A549 (cell line): Measurements from ENCODE around the gene PIP4K2B. TPM values are rescaled to one million over a fixed set of nuclear protein-coding genes. Genes with fewer than 3 reads are reported as not detected.

Experiments used
- ATAC-seq, 2 experiments: fragments of 200-7000 bp in 1 of 2; fragments of >200 bp in 1 of 2; cut with Nextera tagmentation in 1 of 2; cut with Tn5 transposase in 1 of 2; 3 replicates each; pipeline versions ENCODE4 v1.8.0 to v1.9.1; 2018 to 2020; ENCODE audit warnings: mild to moderate bottlenecking in 1 of 2, moderate library complexity in 1 of 2
- CTCF ChIA-PET: fragments of 300-600 bp; sonication (Branson Sonifier 250); formaldehyde crosslinking; extraction: SDS; loops from one replicate; lab custom pipeline; 2021; ENCODE audit warnings: antibody characterized with exemption, inconsistent platforms; lab: Yijun Ruan, JAX
- POLR2A ChIA-PET: fragments of 350-600 bp; formaldehyde crosslinking; extraction: SDS; loops from one replicate; lab custom pipeline; 2021; ENCODE audit warnings: antibody characterized with exemption, inconsistent platforms; lab: Yijun Ruan, JAX
- DNase-seq, 2 experiments: peaks; one replicate each; pipeline versions ENCODE4 v3.0.0 to v3.0.0-alpha.2; 2011 to 2016; ENCODE audit warnings: low read depth in 1 of 2, low spot score in 1 of 2
- FAIRE-seq: peaks from 2 replicates; lab custom pipeline; 2011; peaks lifted over from hg19 to GRCh38; lab: Jason Lieb, UNC
- H3K27ac ChIP-seq, 2 experiments: fragments of >200 bp; sonication (Bioruptor Twin); formaldehyde crosslinking; 3 replicates each; pipeline ENCODE4 v1.5.1; 2016 to 2017
- H3K4me1 ChIP-seq: fragments of >200 bp; sonication (Bioruptor Twin); formaldehyde crosslinking; 3 replicates; pipeline ENCODE4 v1.6.1; 2016
- H3K4me2 ChIP-seq: fragments of >200 bp; sonication (Bioruptor Twin); formaldehyde crosslinking; 3 replicates; pipeline ENCODE4 v1.6.1; 2016
- H3K4me3 ChIP-seq: fragments of >200 bp; sonication (Bioruptor Twin); formaldehyde crosslinking; 3 replicates; pipeline ENCODE4 v1.5.1; 2016
- H3K9me3 ChIP-seq: fragments of >200 bp; sonication (Bioruptor Twin); formaldehyde crosslinking; 3 replicates; pipeline ENCODE4 v1.6.1; 2016
- CBX2 ChIP-seq: fragments of 200-600 bp; sonication (generic); IDR thresholded peaks from 2 replicates; pipeline ENCODE4 v1.6.1; 2016; ENCODE audit warnings: low read depth, mild to moderate bottlenecking, borderline replicate concordance
- CBX8 ChIP-seq: fragments of 200-600 bp; sonication (generic); IDR thresholded peaks from 2 replicates; pipeline ENCODE4 v1.6.1; 2016
- CEBPB ChIP-seq, 2 experiments: fragments of >200 bp in 1 of 2; sonication (Bioruptor Twin) in 1 of 2; formaldehyde crosslinking in 1 of 2; IDR thresholded peaks; 2 replicates each; pipeline ENCODE4 v1.6.1; 2012 to 2016
- CHD2 ChIP-seq: fragments of 150-350 bp; IDR thresholded peaks from 2 replicates; pipeline ENCODE4 v1.6.1; 2014; ENCODE audit warnings: low read length; ENCODE audit not compliant: partially characterized antibody
- CHD4 ChIP-seq: fragments of 200-600 bp; sonication (generic); IDR thresholded peaks from 2 replicates; pipeline ENCODE4 v1.6.1; 2016; ENCODE audit warnings: antibody characterized with exemption, mild to moderate bottlenecking, borderline replicate concordance
- E2F6 ChIP-seq: IDR thresholded peaks from 2 replicates; pipeline ENCODE4 v1.6.1; 2012; ENCODE audit warnings: low read depth, borderline replicate concordance
- EHF ChIP-seq: fragments of 250-450 bp; sonication (Bioruptor Pico); IDR thresholded peaks from 2 replicates; pipeline ENCODE4 v1.5.0; 2020; ENCODE audit warnings: mild to moderate bottlenecking
- ELK1 ChIP-seq: fragments of 150-350 bp; IDR thresholded peaks from 2 replicates; pipeline ENCODE4 v1.6.1; 2014; ENCODE audit warnings: low read depth, mild to moderate bottlenecking, low read length
- ESRRA ChIP-seq: fragments of 150-350 bp; IDR thresholded peaks from 2 replicates; pipeline ENCODE4 v1.6.1; 2014; ENCODE audit warnings: mild to moderate bottlenecking, low read length, borderline replicate concordance
- FOSB ChIP-seq: fragments of 250-450 bp; sonication (Bioruptor Pico); IDR thresholded peaks from 2 replicates; pipeline ENCODE4 v1.5.0; 2020; ENCODE audit warnings: mild to moderate bottlenecking, moderate library complexity
- FOXS1 ChIP-seq: fragments of 250-450 bp; sonication (Bioruptor Pico); IDR thresholded peaks from 2 replicates; pipeline ENCODE4 v1.5.0; 2020; ENCODE audit warnings: mild to moderate bottlenecking, moderate library complexity
- GATA3 ChIP-seq: IDR thresholded peaks from 2 replicates; pipeline ENCODE4 v1.6.1; 2012; ENCODE audit warnings: borderline replicate concordance
- HDAC2 ChIP-seq: fragments of 200-600 bp; sonication (generic); IDR thresholded peaks from 2 replicates; pipeline ENCODE4 v1.6.1; 2016
- HES2 ChIP-seq: fragments of >200 bp; sonication (Bioruptor Twin); formaldehyde crosslinking; IDR thresholded peaks from 2 replicates; pipeline ENCODE4 v1.6.1; 2016
- HEYL ChIP-seq: fragments of 250-450 bp; sonication (Bioruptor Pico); IDR thresholded peaks from 2 replicates; pipeline ENCODE4 v1.8.0; 2021; ENCODE audit warnings: mild to moderate bottlenecking, moderate library complexity
- HOXB13 ChIP-seq: fragments of 250-450 bp; sonication (Bioruptor Pico); IDR thresholded peaks from 2 replicates; pipeline ENCODE4 v1.5.0; 2020; ENCODE audit warnings: low read depth, mild to moderate bottlenecking, moderate library complexity
- JUN ChIP-seq, 2 experiments: fragments of >200 bp; sonication (Bioruptor Twin); formaldehyde crosslinking; IDR thresholded peaks; 2 replicates in 1 of 2; 3 replicates in 1 of 2; pipeline ENCODE4 v1.6.1; 2016 to 2017
- JUNB ChIP-seq: fragments of >200 bp; sonication (Bioruptor Twin); formaldehyde crosslinking; IDR thresholded peaks from 2 replicates; pipeline ENCODE4 v1.6.1; 2016
- KDM5A ChIP-seq: fragments of 200-600 bp; sonication (generic); IDR thresholded peaks from 2 replicates; pipeline ENCODE4 v1.6.1; 2016; ENCODE audit warnings: antibody characterized with exemption, mild to moderate bottlenecking
- MAX ChIP-seq: IDR thresholded peaks from 2 replicates; pipeline ENCODE4 v1.6.1; 2012
- MAZ ChIP-seq: fragments of 150-350 bp; IDR thresholded peaks from 2 replicates; pipeline ENCODE4 v1.6.1; 2014; ENCODE audit warnings: antibody characterized with exemption, low read depth, low read length, borderline replicate concordance
- MYC ChIP-seq: IDR thresholded peaks from 2 replicates; pipeline ENCODE4 v1.6.1; 2012; ENCODE audit warnings: mild to moderate bottlenecking, inconsistent platforms, low read length, improper control_type of control experiment, borderline replicate concordance
- NFE2L2 ChIP-seq: fragments of 150-350 bp; conservative IDR thresholded peaks from 2 replicates; pipeline ENCODE4 v1.6.1; 2014; ENCODE audit warnings: low read length
- PHF8 ChIP-seq: fragments of 200-600 bp; sonication (generic); IDR thresholded peaks from 2 replicates; pipeline ENCODE4 v1.6.1; 2016; ENCODE audit warnings: low read depth, mild to moderate bottlenecking, antibody characterized with exemption, moderate library complexity, borderline replicate concordance
- RAD21 ChIP-seq, 2 experiments: fragments of >200 bp in 1 of 2; sonication (Bioruptor Twin) in 1 of 2; formaldehyde crosslinking in 1 of 2; IDR thresholded peaks in 1 of 2; conservative IDR thresholded peaks in 1 of 2; 2 replicates in 1 of 2; 3 replicates in 1 of 2; pipeline ENCODE4 v1.6.1; 2012 to 2018; ENCODE audit warnings: inconsistent platforms in 1 of 2
- RARB ChIP-seq: fragments of 250-450 bp; sonication (Bioruptor Pico); IDR thresholded peaks from 2 replicates; pipeline ENCODE4 v1.8.0; 2021; ENCODE audit warnings: mild to moderate bottlenecking, moderate library complexity
- RCOR1 ChIP-seq: fragments of 150-350 bp; IDR thresholded peaks from 2 replicates; pipeline ENCODE4 v1.6.1; 2014; ENCODE audit warnings: antibody characterized with exemption, low read length, low read depth
- RFX5 ChIP-seq: fragments of 450-650 bp; IDR thresholded peaks from 2 replicates; pipeline ENCODE4 v1.7.1; 2014; ENCODE audit warnings: antibody characterized with exemption, mild to moderate bottlenecking, moderate library complexity
- SMC3 ChIP-seq: fragments of >200 bp; sonication (Bioruptor Twin); formaldehyde crosslinking; IDR thresholded peaks from 3 replicates; pipeline ENCODE4 v1.6.1; 2018; ENCODE audit warnings: inconsistent platforms
- TP53 ChIP-seq: fragments of 250-450 bp; sonication (Bioruptor Pico); IDR thresholded peaks from 2 replicates; pipeline ENCODE4 v1.5.0; 2021; ENCODE audit warnings: mild to moderate bottlenecking, moderate library complexity
- ZFP36 ChIP-seq: fragments of 450-650 bp; IDR thresholded peaks from 2 replicates; pipeline ENCODE4 v1.6.1; 2014; ENCODE audit warnings: borderline replicate concordance; ENCODE audit not compliant: partially characterized antibody
- ZNF302 ChIP-seq: fragments of 250-450 bp; sonication (Bioruptor Pico); IDR thresholded peaks from 2 replicates; pipeline ENCODE4 v1.9.0; 2021; ENCODE audit warnings: inconsistent platforms, mild to moderate bottlenecking, moderate library complexity
- WGBS: methylation state at CpG from one replicate; pipeline ENCODE4 v1.1.6; 2017; ENCODE audit errors: missing lambda C conversion rate; 5-methylcytosine and 5-hydroxymethylcytosine counted together
- polyA plus RNA-seq, 4 experiments: library from polyadenylated mRNA; depleted of rRNA in 3 of 4; stranded (reverse); fragments of >200 nt; fragmentation: RNase III in 1 of 4; extraction: RNeasy Plus Mini Kit Qiagen cat#74134 plus additional on column Dnase treatment in 1 of 4; gene quantifications; 2 replicates in 3 of 4; 3 replicates in 1 of 4; pipeline ENCODE4 v1.2.3, GENCODE V29; 2011 to 2017
- TF ChIP-seq, protein P1 (sequence below): fragments of >200 bp; sonication (Bioruptor Twin); formaldehyde crosslinking; IDR thresholded peaks from 3 replicates; pipeline ENCODE4 v1.5.1; 2016

The PIP4K2B gene
- polyA plus RNA-seq, 2 of the 4 experiments (the other 2 are of a cell fraction), result 40.3 to 53.7 TPM

DNA sequence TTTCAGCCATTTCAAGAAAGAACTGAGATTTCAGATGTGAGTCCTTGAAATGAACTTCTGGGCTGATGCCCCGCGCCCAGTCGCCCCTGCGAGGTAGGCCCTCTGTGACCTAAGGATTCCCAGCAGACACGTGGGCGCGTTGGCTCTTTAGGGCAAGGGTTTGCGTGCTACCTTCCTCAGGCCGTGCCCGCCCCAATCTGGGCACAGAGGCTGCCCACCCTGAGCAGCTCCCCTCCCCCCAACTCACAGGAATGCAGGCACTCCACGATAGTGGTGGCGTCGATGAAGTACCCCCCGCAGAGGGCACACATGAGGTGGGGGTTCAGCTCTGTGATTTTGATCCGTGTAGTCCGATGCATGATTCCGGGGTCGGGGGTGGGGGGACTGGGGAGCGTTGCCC, 59.3 kb downstream of the PIP4K2B start:
- WGBS, result 94% methylated on average over 13 of the region's 19 CpGs
- CTCF ChIA-PET, result interaction anchor here (1.1 to 1.7 kb wide), 2 partner anchors 8 to 64 kb away, joined by 3 to 6 read pairs; no protein-coding TSS in a partner anchor

GRCh38 chr17:38739305-38739704, 60.1 kb downstream of the PIP4K2B start:
- no peak for ATAC-seq
- Histone ChIP-seq H3K9me3 (no peaks in the 10 kb centered on the region), H3K27ac (no peak overlapping the region), H3K4me3 (no peak overlapping the region), H3K4me1 (peaks cover 29% of the 10 kb centered on the region), H3K4me2 (no peak overlapping the region)
- no peak for FAIRE-seq
- TF ChIP-seq CBX8 (no peak), ZNF302 (CRISPR knock-in tag) (no peak), ESRRA (no peak), JUN (IDR thresholded peaks at IDR 0.05) (no peak), RARB (no peak), HEYL (CRISPR knock-in tag) (no peak), ELK1 (no peak), HDAC2 (no peak)
- ChIA-PET POLR2A (no interaction called here), CTCF (interaction anchor here (1.7 kb wide), 1 partner anchor 8 kb away, joined by 6 read pairs; no protein-coding TSS in a partner anchor)
- WGBS, result 90% methylated on average over 14 of the region's 14 CpGs
- DNase-seq, result no peak

More for the DNA sequence above, 59.3 kb downstream of the PIP4K2B start:
- ATAC-seq, result no peak
- H3K4me2 ChIP-seq, result no peak overlapping the region
- H3K9me3 ChIP-seq, result no peaks in the 10 kb centered on the region
- H3K4me1 ChIP-seq, result peaks cover 25% of the 10 kb centered on the region
- TF ChIP-seq E2F6 (no peak), MAX (no peak), FOSB (CRISPR knock-in tag) (no peak), CBX2 (no peak), GATA3 (no peak), RCOR1 (no peak), RARB (no peak), SMC3 (no peak), PHF8 (no peak), HOXB13 (CRISPR knock-in tag) (no peak), KDM5A (no peak), CHD2 (no peak), CBX8 (no peak), ZNF302 (CRISPR knock-in tag) (no peak), NFE2L2 (no peak), MYC (no peak), HES2 (no peak), FOXS1 (CRISPR knock-in tag) (no peak), RFX5 (no peak)
- POLR2A ChIA-PET, result interaction anchor here (0.5 kb wide), 1 partner anchor 288 kb away, joined by 5 read pairs; no protein-coding TSS in a partner anchor
- no peak for FAIRE-seq
- DNase-seq, result no peak
- no peak overlapping the region for H3K4me3 ChIP-seq
- no peak overlapping the region for H3K27ac ChIP-seq

- ATAC-seq (no peak), FAIRE-seq (no peak), DNase-seq (no peak)
- TF ChIP-seq EHF (CRISPR knock-in tag) (no peak), HDAC2 (no peak), CHD4 (no peak), GATA3 (no peak), JUNB (no peak), TP53 (CRISPR knock-in tag) (no peak), ZFP36 (no peak), MYC (no peak), CEBPB (IDR thresholded peaks at IDR 0.05) (no peak), RCOR1 (no peak), ESRRA (no peak), HOXB13 (CRISPR knock-in tag) (no peak), MAZ (no peak), CBX2 (no peak), RAD21 (conservative IDR thresholded peaks at IDR 0.05 in 1 of 2, IDR thresholded peaks at IDR 0.05 in 1 of 2) (no peak)
- TF ChIP-seq, protein P1, sequence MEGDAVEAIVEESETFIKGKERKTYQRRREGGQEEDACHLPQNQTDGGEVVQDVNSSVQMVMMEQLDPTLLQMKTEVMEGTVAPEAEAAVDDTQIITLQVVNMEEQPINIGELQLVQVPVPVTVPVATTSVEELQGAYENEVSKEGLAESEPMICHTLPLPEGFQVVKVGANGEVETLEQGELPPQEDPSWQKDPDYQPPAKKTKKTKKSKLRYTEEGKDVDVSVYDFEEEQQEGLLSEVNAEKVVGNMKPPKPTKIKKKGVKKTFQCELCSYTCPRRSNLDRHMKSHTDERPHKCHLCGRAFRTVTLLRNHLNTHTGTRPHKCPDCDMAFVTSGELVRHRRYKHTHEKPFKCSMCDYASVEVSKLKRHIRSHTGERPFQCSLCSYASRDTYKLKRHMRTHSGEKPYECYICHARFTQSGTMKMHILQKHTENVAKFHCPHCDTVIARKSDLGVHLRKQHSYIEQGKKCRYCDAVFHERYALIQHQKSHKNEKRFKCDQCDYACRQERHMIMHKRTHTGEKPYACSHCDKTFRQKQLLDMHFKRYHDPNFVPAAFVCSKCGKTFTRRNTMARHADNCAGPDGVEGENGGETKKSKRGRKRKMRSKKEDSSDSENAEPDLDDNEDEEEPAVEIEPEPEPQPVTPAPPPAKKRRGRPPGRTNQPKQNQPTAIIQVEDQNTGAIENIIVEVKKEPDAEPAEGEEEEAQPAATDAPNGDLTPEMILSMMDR, result no peak
- ChIA-PET CTCF (interaction anchor here (5.4 kb wide), 1 partner anchor 62 kb away, joined by 105 read pairs; the partner anchor contains the start of gene EPOP), POLR2A (no interaction called here)
- WGBS, result 97% methylated on average over 16 of the region's 16 CpGs
- Histone ChIP-seq H3K9me3 (no peaks in the 10 kb centered on the region), H3K27ac (no peak overlapping the region), H3K4me2 (no peak overlapping the region), H3K4me1 (peaks cover 30% of the 10 kb centered on the region), H3K4me3 (no peak overlapping the region)
These were observed 60.7 kb downstream of the PIP4K2B start for GRCh38 chr17:38738686-38739085.
